Mucosa of descending colon (tissue), 3 donors: ENCODE results near the gene PPP1R2C. TPM values are rescaled to one million over a fixed set of nuclear protein-coding genes. Genes with fewer than 3 reads are reported as not detected.
A peak's percentile ranks its signal among the peaks of the same experiment; 100 is the strongest.

ENCODE experiments used
- ATAC-seq: fragments of 200-7000 bp; cut with Tn5 transposase; one replicate; pipeline ENCODE4 v1.9.1; 2020; ENCODE audit warnings: mild to moderate bottlenecking, moderate library complexity
- DNase-seq, 3 donors: peaks; one replicate each; pipeline ENCODE4 v3.0.0-alpha.2; 2020
- H3K36me3 ChIP-seq: fragments of 200-600 bp; one replicate; pipeline ENCODE4 v1.8.0; 2021; ENCODE audit warnings: low read depth, mild to moderate bottlenecking
- H3K4me1 ChIP-seq: fragments of 200-600 bp; one replicate; pipeline ENCODE4 v1.8.0; 2021; ENCODE audit warnings: low read depth, mild to moderate bottlenecking
- H3K4me3 ChIP-seq: fragments of 200-600 bp; one replicate; pipeline ENCODE4 v1.8.0; 2021; ENCODE audit warnings: mild to moderate bottlenecking
- H3K9me3 ChIP-seq: fragments of 200-600 bp; one replicate; pipeline ENCODE4 v1.8.0; 2021; ENCODE audit warnings: mild to moderate bottlenecking
- intact Hi-C, 2 donors: fragments of 100-400 bp; cut with DNase I in 1 of 2; cut with micrococcal nuclease in 1 of 2; formaldehyde crosslinking; loops; one replicate each; pipeline versions ENCODE4 v1.11.0 to v1.11.1; 2022; cut with DNase I, micrococcal nuclease
- total RNA-seq, 3 donors: library from RNA; stranded (reverse); fragmentation: NEBNext Ultra II Directional in 2 of 3; extraction: Animal tissue kit (Norgen Biotek cat#: 25700) in 2 of 3; gene quantifications; one replicate each; pipeline versions ENCODE4 v1.2.1 to v1.2.4, GENCODE V29; 2021 to 2023
- TF ChIP-seq, protein P1 (sequence below): fragments of 200-600 bp; IDR thresholded peaks from one replicate; pipeline ENCODE4 v1.8.0; 2022; ENCODE audit warnings: antibody characterized with exemption, mild to moderate bottlenecking
- donor health status: DM: no; HTN: no; CAD: no; lungs with moderate emphysema.
- donor health status: DM: no; HTN: no; CAD: no.
- donor health status: DM: no; HTN: yes; CAD: no.

PPP1R2C gene
- total RNA-seq, 3 donors from 2014 or later, result not detected

GRCh38 chrX:42739258-42739657 is 38.7 kb downstream of the PPP1R2C start:
- H3K36me3 ChIP-seq, result no peaks in the 10 kb centered on the region
- DNase-seq (no peak), ATAC-seq (peak; percentile 45)
- TF ChIP-seq, protein P1, sequence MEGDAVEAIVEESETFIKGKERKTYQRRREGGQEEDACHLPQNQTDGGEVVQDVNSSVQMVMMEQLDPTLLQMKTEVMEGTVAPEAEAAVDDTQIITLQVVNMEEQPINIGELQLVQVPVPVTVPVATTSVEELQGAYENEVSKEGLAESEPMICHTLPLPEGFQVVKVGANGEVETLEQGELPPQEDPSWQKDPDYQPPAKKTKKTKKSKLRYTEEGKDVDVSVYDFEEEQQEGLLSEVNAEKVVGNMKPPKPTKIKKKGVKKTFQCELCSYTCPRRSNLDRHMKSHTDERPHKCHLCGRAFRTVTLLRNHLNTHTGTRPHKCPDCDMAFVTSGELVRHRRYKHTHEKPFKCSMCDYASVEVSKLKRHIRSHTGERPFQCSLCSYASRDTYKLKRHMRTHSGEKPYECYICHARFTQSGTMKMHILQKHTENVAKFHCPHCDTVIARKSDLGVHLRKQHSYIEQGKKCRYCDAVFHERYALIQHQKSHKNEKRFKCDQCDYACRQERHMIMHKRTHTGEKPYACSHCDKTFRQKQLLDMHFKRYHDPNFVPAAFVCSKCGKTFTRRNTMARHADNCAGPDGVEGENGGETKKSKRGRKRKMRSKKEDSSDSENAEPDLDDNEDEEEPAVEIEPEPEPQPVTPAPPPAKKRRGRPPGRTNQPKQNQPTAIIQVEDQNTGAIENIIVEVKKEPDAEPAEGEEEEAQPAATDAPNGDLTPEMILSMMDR, result no peak
- intact Hi-C loops, result no loop called here
- no peaks in the 10 kb centered on the region for H3K9me3 ChIP-seq
- H3K4me1 ChIP-seq, result no peaks in the 10 kb centered on the region
- no peak overlapping the region for H3K4me3 ChIP-seq

GRCh38 chrX:42738552-42738951 is 39.4 kb downstream of the PPP1R2C start:
- no peaks in the 10 kb centered on the region for H3K4me1 ChIP-seq
- H3K9me3 ChIP-seq, result no peaks in the 10 kb centered on the region
- TF ChIP-seq, protein P1, result no peak
- no peaks in the 10 kb centered on the region for H3K36me3 ChIP-seq
- ATAC-seq (no peak), DNase-seq (no peak)
- intact Hi-C loops, result no loop called here
- H3K4me3 ChIP-seq, result no peak overlapping the region

- DNase-seq (no peak), ATAC-seq (no peak)
- no peak overlapping the region for H3K4me3 ChIP-seq
- intact Hi-C loops, result no loop called here
- no peaks in the 10 kb centered on the region for H3K4me1 ChIP-seq
- TF ChIP-seq, protein P1, result no peak
- H3K36me3 ChIP-seq, result no peaks in the 10 kb centered on the region
- no peaks in the 10 kb centered on the region for H3K9me3 ChIP-seq
Measured at GRCh38 chrX:42735250-42735649, 42.7 kb downstream of the PPP1R2C start.

DNA sequence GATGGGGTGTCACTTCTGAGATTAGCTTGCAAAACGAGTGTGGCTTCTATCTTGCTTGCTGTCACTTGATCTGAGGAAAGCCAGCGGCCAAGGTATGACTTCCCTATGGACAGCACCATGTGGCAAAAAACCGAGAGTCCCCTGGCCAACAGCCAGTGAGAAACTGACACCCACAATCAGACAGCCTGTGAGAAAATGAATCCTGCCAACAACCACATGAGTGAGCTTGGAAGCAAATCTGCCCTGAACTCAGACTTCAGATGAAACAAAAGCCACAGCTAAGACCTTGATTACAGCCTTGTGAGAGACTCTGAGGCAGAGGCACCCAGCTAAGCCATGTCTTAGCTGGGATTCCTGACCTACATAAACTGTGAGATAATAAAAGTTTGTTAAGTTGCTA is 45.5 kb downstream of the PPP1R2C start:
- ATAC-seq, result no peak
- no peak for DNase-seq
- no peaks in the 10 kb centered on the region for H3K36me3 ChIP-seq
- intact Hi-C loops, result no loop called here
- H3K9me3 ChIP-seq, result no peaks in the 10 kb centered on the region
- TF ChIP-seq, protein P1, result no peak
- H3K4me1 ChIP-seq, result no peaks in the 10 kb centered on the region
- no peak overlapping the region for H3K4me3 ChIP-seq
